SHP77 treated with DMSO at 0.1 percent for 48 hours (cell line): Measurements from ENCODE around the gene SPRR1A.
"Not testable (repeated sequence)": the region's sequence is repeated elsewhere in the genome, so short reads cannot be mapped to it uniquely, and the experiment has no call there.

Experiments used
- DNase-seq: peaks from one replicate; lab custom pipeline; 2025; lab: John Stamatoyannopoulos, UW

Gene SPRR1A

GRCh38 chr1:152972196-152972886 lies 11.5 kb upstream of the SPRR1A start:
- no peak for DNase-seq

GRCh38 chr1:152976688-152977087 lies 7.2 kb upstream of the SPRR1A start:
- DNase-seq = no peak

- DNase-seq = no peak
Measured at GRCh38 chr1:152977614-152978013, 6.3 kb upstream of the SPRR1A start.

- no peak for DNase-seq
Measured at GRCh38 chr1:152980676-152981075, 3.2 kb upstream of the SPRR1A start.

GRCh38 chr1:152981146-152981871 lies 2.6 kb upstream of the SPRR1A start:
- no peak for DNase-seq

- no peak for DNase-seq
Measured at GRCh38 chr1:152982076-152982475, 1.8 kb upstream of the SPRR1A start.

GRCh38 chr1:152983234-152983633 lies 647 bp upstream of the SPRR1A start:
- no peak for DNase-seq

- DNase-seq = no peak
Measured at GRCh38 chr1:152986578-152986977, 2.7 kb downstream of the SPRR1A start.

- no peak for DNase-seq
Measured at GRCh38 chr1:152993186-152993585, 9.3 kb downstream of the SPRR1A start.

- DNase-seq = no peak
Measured at GRCh38 chr1:152995842-152996241, 12.0 kb downstream of the SPRR1A start.

GRCh38 chr1:152996633-152997400 lies 12.9 kb downstream of the SPRR1A start:
- no peak for DNase-seq

- DNase-seq = no peak
Measured at GRCh38 chr1:152997901-152998300, 14.0 kb downstream of the SPRR1A start.

GRCh38 chr1:152998476-152998875 lies 14.6 kb downstream of the SPRR1A start:
- DNase-seq = no peak

GRCh38 chr1:152999818-153000217 lies 15.9 kb downstream of the SPRR1A start:
- DNase-seq = no peak

GRCh38 chr1:153000294-153000693 lies 16.4 kb downstream of the SPRR1A start:
- no peak for DNase-seq

- DNase-seq = no peak
Measured at GRCh38 chr1:153001382-153001781, 17.5 kb downstream of the SPRR1A start, which contains the start of gene SPRR3. TSS of gene SPRR3 (plus strand) at chr1:153001749. CDS start at chr1:153003021, 1,272 bp downstream.

GRCh38 chr1:153011235-153011758 lies 27.4 kb downstream of the SPRR1A start:
- not testable (repeated sequence) for DNase-seq

- DNase-seq = not testable (repeated sequence)
Measured at GRCh38 chr1:153021829-153022228, 37.9 kb downstream of the SPRR1A start.

- DNase-seq = not testable (repeated sequence)
Measured at GRCh38 chr1:153022340-153022739, 38.5 kb downstream of the SPRR1A start.

GRCh38 chr1:153023109-153023508 lies 39.2 kb downstream of the SPRR1A start:
- no peak for DNase-seq

GRCh38 chr1:153024413-153024812 lies 40.5 kb downstream of the SPRR1A start:
- no peak for DNase-seq

GRCh38 chr1:153025797-153026196 lies 41.9 kb downstream of the SPRR1A start:
- no peak for DNase-seq
